A549 treated with AZD9567 at 1 μM for 4 hours (cell line): ENCODE results near the gene INF2. TPM values are rescaled to one million over a fixed set of nuclear protein-coding genes. Genes with fewer than 3 reads are reported as not detected.

Experiments used
- total RNA-seq: library from RNA; stranded (reverse); fragments of 200-300 nt; extraction: Qiagen RNA extraction; gene quantifications from 5 replicates; pipeline ENCODE4 v1.2.3, GENCODE V29; 2022; ENCODE audit not compliant: insufficient read depth

Gene INF2
- total RNA-seq, result 79.3 to 135 TPM (median 130 TPM) in 5 replicates

GRCh38 chr14:104689109-104689880, at the start of gene INF2:
Gene INF2, plus strand, starts transcription at chr14:104689618. Its CDS starts 11,748 bp downstream, at chr14:104701366.

GRCh38 chr14:104723651-104724406, 34.4 kb downstream of the INF2 start, which contains the start of gene ADSS1:
Gene ADSS1, plus strand, starts transcription at chr14:104724229. Its CDS starts 42 bp downstream, at chr14:104724271.

GRCh38 chr14:104752735-104753527, 63.5 kb downstream of the INF2 start, which contains the start of gene SIVA1:
Gene SIVA1, plus strand, starts transcription at chr14:104753147. Its CDS starts 55 bp downstream, at chr14:104753202.

Other genes with a start within 250 kb of the INF2 start
- not detected in 5 replicates for gene C14orf180, start 109.9 kb upstream of the INF2 start, total RNA-seq
- 0.27 to 0.36 TPM (median 0.33 TPM) in 4 of 5 replicates, not detected in the other for gene TMEM179, start 84.8 kb upstream of the INF2 start, total RNA-seq
- 4.7 to 7.4 TPM (median 5.8 TPM) in 5 replicates for gene ADSS1, start 34.6 kb downstream of the INF2 start, total RNA-seq
- gene SIVA1, start 63.5 kb downstream of the INF2 start, total RNA-seq, result 111 to 224 TPM (median 212 TPM) in 5 replicates
- gene AKT1, start 106.1 kb downstream of the INF2 start, total RNA-seq, result 79.8 to 113 TPM (median 105 TPM) in 5 replicates
- gene ZBTB42, start 111.5 kb downstream of the INF2 start, total RNA-seq, result 2.4 to 3.7 TPM (median 3.0 TPM) in 5 replicates
- 14.1 to 30.0 TPM (median 29.0 TPM) in 5 replicates for gene CEP170B, start 175.7 kb downstream of the INF2 start, total RNA-seq
- 0.01 to 0.16 TPM (median 0.09 TPM) in 3 of 5 replicates, not detected in the others for gene PLD4, start 235.3 kb downstream of the INF2 start, total RNA-seq